ENCODE results near the gene VCAN.

DNA sequence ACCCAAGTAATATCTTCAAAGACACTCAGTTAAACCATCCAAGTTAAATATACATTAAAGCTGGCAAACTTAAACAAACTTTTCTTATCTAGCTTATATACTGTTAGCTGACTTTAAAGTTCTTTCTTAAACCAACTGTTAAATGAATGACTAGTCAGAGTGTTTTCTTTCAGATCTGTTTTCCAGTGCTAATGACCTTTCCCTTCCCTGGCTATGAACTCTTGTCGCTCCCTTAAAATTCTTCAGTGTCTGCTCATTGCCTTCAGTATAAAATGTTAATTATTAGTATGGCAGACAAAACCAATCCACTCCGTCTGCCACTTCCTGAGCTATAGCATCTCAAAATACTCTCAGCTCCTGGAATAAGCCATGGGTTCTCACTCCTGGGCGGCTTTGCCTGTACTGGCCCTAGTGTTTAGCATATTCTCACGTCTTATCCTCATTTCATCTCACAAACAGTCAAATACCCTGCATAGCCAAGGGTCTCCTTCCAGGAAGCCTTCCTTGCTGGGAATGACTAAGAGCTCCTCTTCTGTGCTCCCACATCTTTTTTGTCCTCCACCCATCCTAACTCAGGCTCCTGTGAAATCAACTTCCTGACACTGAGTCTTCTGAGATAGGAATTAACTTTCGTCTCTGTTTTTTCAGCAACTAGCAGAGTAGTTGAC lies 87.7 kb downstream of the VCAN start:
- TF ChIP-seq POLR2A (IDR thresholded peaks at IDR 0.05; ENCODE audit: low read length) = no peak
- no peak for TF ChIP-seq GATA1 (IDR thresholded peaks at IDR 0.05; ENCODE audit: low read depth, low read length)

Measured in erythroblast (primary cell).